ENCODE measurements around the gene MEX3D. TPM values are rescaled to one million over a fixed set of nuclear protein-coding genes. Genes with fewer than 3 reads are reported as not detected.
"Not testable (repeated sequence)": the region's sequence is repeated elsewhere in the genome, so short reads cannot be mapped to it uniquely, and the experiment has no call there.

Gene MEX3D
- total and polyA plus RNA-seq, 9 donors, result 23.8 to 40.3 (median 31.7) TPM

DNA sequence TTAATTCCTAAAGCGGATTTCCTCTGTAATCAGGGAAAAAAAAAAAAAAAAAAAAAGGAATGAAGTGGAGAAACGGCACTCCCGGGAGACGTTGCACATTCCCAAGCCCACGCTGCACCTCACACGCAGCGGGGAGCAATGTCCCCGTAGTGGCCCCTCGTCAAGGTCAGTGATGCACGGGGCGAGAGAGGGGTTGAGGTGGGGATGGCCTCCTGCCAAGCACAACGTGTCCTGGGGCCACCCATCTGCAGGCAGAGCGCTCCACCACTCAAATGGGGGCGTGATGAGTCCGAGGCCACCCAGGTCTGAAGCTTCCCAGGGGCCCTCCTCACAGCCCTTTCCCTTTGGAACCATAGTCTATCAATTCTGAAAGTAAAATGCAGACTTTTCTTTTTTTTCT lies 29.1 kb downstream of the MEX3D start:
- peak; percentile 29 for DNase-seq
- Histone ChIP-seq H3K4me1 (ENCODE audit: control insufficient read depth, insufficient read depth, low read length) (peaks cover 13% of the 10 kb centered on the region), H3K36me3 (ENCODE audit: control insufficient read depth, insufficient read depth, low read length) (no peaks in the 10 kb centered on the region), H3K9me3 (replicated peaks; ENCODE audit: control insufficient read depth, low read depth, low read length) (no peaks in the 10 kb centered on the region), H3K27me3 (ENCODE audit: control insufficient read depth, insufficient read depth, low read length) (peaks cover 14% of the 10 kb centered on the region), H3K4me3 (ENCODE audit: low read length) (no peak overlapping the region), H3K27ac (ENCODE audit: low read length) (no peak overlapping the region)
- 30% methylated on average over 4 of the region's 15 CpGs for WGBS (ENCODE audit: insufficient coverage)

DNA sequence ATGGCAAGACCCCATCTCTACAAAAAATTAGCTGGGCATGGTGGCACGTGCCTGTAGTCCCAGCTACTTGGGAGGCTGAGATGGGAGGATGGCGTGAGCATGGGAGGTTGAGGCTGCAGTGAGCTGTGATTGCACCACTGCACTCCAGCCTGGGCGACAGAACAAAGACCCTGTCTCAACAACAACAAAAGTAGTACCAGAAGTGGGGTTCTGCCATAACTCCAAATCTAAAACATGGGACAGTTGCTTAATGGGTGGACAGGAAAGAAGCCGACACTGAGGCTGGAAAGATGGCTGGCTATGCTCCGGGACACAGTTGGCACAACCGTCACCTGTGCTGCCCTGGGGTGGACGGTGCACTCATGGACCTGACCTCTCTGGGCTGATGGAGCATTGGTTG lies 32.4 kb downstream of the MEX3D start:
- H3K27ac ChIP-seq (ENCODE audit: low read length); H3K9me3 ChIP-seq (replicated peaks; ENCODE audit: control insufficient read depth, low read depth, low read length); H3K36me3 ChIP-seq (ENCODE audit: control insufficient read depth, insufficient read depth, low read length); DNase-seq; H3K4me3 ChIP-seq (ENCODE audit: low read length): not testable (repeated sequence)
- H3K27me3 ChIP-seq (ENCODE audit: control insufficient read depth, insufficient read depth, low read length), result peaks cover 16% of the 10 kb centered on the region
- 93% methylated on average over 5 of the region's 7 CpGs for WGBS (ENCODE audit: insufficient coverage)
- peaks cover 11% of the 10 kb centered on the region for H3K4me1 ChIP-seq (ENCODE audit: control insufficient read depth, insufficient read depth, low read length)

DNA sequence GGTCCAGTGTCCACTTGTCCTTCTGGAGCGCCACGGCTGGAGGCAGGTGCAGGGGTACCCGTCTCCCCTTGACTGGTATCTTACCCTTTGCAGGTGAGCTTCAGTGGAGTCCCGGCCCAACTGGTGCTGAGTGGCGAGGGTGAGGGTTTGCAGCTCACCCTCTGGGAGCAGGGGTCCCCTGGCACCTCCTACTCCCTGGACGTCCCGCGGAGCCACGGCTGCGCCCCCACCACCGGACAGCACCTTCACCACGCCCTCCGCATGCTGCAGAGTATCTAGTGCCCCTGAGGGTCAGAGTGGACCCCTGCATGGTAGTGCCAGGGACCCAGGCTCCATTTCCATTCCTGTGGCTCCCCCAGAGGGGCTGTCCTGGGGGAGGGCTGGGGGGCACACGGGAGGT lies 33.2 kb downstream of the MEX3D start:
- Histone ChIP-seq H3K4me1 (ENCODE audit: control insufficient read depth, insufficient read depth, low read length) (peaks cover 5% of the 10 kb centered on the region), H3K27ac (ENCODE audit: low read length) (no peak overlapping the region), H3K9me3 (replicated peaks; ENCODE audit: control insufficient read depth, low read depth, low read length) (no peaks in the 10 kb centered on the region), H3K4me3 (ENCODE audit: low read length) (no peak overlapping the region), H3K36me3 (ENCODE audit: control insufficient read depth, insufficient read depth, low read length) (no peaks in the 10 kb centered on the region), H3K27me3 (ENCODE audit: control insufficient read depth, insufficient read depth, low read length) (peaks cover 16% of the 10 kb centered on the region)
- WGBS (ENCODE audit: insufficient coverage), result 86% methylated on average over 14 of the region's 14 CpGs
- DNase-seq, result no peak

DNA sequence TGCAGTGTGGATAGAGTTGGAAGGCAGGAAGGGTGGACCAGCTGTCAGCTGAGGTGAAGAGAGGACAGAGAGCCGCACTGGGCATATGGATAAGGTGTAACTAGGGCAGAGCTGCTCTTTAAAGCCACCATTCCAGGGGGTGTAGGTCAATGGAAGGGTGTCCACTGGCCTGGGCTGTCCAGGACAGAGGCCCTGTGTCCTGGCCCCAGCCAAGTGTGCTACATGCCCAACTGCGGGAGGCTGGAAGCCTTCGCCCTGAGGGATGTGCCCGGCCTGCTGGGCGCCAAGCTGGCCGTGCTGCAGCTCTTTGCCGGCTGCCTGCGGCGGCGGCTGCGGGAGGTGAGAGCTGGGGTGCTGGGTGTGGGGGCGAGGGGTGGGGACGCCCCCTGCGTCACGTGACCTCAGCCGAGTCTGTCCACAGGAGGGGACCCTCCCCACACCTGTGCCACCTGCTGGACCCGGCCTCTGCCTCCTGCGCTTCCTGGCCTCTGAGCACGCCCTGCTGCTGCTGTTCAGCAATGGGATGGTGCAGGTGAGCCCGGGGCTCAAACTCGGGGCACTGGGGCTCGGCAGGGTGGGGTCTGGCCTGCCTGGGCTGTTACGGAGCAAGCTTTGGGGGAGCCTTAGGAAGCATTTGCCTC lies 34.5 kb downstream of the MEX3D start:
- H3K4me1 ChIP-seq (ENCODE audit: control insufficient read depth, insufficient read depth, low read length), result peaks cover 1% of the 10 kb centered on the region
- no peak for DNase-seq
- WGBS (ENCODE audit: insufficient coverage), result 80% methylated on average over 8 of the region's 23 CpGs
- H3K9me3 ChIP-seq (replicated peaks; ENCODE audit: control insufficient read depth, low read depth, low read length), result no peaks in the 10 kb centered on the region
- no peak overlapping the region for H3K27ac ChIP-seq (ENCODE audit: low read length)
- no peaks in the 10 kb centered on the region for H3K36me3 ChIP-seq (ENCODE audit: control insufficient read depth, insufficient read depth, low read length)
- H3K4me3 ChIP-seq (ENCODE audit: low read length), result no peak overlapping the region
- peaks cover 17% of the 10 kb centered on the region for H3K27me3 ChIP-seq (ENCODE audit: control insufficient read depth, insufficient read depth, low read length)

DNA sequence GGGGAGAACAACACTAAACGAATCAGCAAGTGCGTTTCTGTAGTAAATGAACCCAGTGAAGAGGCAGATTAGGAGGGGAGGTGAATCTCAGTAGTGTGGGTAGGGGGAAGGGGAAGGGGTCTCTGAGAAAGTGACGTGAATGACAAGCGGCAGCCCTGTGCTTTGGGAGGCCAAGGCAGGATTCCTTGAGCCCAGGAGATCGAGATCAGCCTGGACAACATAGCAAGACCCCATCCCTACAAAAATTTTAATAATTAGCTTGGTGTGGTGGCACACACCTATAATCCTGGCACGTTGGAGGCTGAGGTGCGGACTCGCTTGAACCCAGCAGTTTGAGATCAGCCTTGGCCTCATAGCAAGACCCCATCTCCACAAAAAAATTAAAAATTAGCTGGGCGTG lies 36.1 kb downstream of the MEX3D start:
- no peaks in the 10 kb centered on the region for H3K4me1 ChIP-seq (ENCODE audit: control insufficient read depth, insufficient read depth, low read length)
- 71% methylated on average over 2 of the region's 9 CpGs for WGBS (ENCODE audit: insufficient coverage)
- H3K27me3 ChIP-seq (ENCODE audit: control insufficient read depth, insufficient read depth, low read length), result peaks cover 17% of the 10 kb centered on the region
- H3K27ac ChIP-seq (ENCODE audit: low read length), result no peak overlapping the region
- DNase-seq, result no peak
- no peaks in the 10 kb centered on the region for H3K9me3 ChIP-seq (replicated peaks; ENCODE audit: control insufficient read depth, low read depth, low read length)
- H3K4me3 ChIP-seq (ENCODE audit: low read length), result no peak overlapping the region
- no peaks in the 10 kb centered on the region for H3K36me3 ChIP-seq (ENCODE audit: control insufficient read depth, insufficient read depth, low read length)

DNA sequence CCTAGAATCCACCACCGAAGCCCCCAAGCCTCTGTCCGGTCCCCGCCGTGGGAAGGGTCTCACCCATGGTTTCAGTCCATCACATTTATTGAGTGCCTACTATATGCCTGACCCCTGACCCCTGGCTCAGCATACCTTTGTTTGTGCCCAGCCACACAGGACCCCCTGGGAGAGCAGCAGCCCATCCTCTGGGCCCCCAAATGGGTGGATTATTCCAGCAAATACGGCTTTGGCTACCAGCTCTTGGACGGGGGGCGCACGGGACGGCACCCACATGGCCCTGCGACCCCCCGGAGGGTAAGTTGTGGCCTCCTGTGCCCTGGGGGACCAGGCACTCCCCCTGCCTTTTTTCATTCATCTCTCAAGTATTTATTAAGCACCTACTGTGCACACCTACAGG lies 36.5 kb downstream of the MEX3D start:
- Histone ChIP-seq H3K4me3 (ENCODE audit: low read length) (no peak overlapping the region), H3K27ac (ENCODE audit: low read length) (no peak overlapping the region), H3K27me3 (ENCODE audit: control insufficient read depth, insufficient read depth, low read length) (peaks cover 19% of the 10 kb centered on the region), H3K36me3 (ENCODE audit: control insufficient read depth, insufficient read depth, low read length) (no peaks in the 10 kb centered on the region), H3K4me1 (ENCODE audit: control insufficient read depth, insufficient read depth, low read length) (no peaks in the 10 kb centered on the region), H3K9me3 (replicated peaks; ENCODE audit: control insufficient read depth, low read depth, low read length) (no peaks in the 10 kb centered on the region)
- DNase-seq, result no peak
- 82% methylated on average over 11 of the region's 11 CpGs for WGBS (ENCODE audit: insufficient coverage)

DNA sequence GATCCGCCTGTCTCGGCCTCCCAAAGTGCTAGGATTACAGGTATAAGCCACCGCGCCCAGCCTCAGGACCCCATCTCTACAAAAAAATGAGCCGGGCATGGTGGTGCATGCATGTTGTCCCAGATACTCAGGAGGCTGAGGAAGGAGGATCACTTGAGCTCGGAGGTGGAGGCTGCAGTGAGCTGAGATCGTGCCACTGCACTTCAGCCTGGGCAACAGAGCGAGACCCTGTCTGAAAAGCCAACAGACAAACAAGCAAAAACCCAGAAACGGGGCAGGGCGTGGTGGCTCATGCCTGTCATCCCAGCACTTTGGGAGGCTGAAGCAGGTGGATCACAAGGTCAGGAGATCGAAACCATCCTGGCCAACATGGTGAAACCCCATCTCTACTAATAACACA lies 37.3 kb downstream of the MEX3D start:
- H3K9me3 ChIP-seq (replicated peaks; ENCODE audit: control insufficient read depth, low read depth, low read length); DNase-seq; H3K27ac ChIP-seq (ENCODE audit: low read length); H3K4me1 ChIP-seq (ENCODE audit: control insufficient read depth, insufficient read depth, low read length); H3K4me3 ChIP-seq (ENCODE audit: low read length); H3K36me3 ChIP-seq (ENCODE audit: control insufficient read depth, insufficient read depth, low read length): not testable (repeated sequence)
- 96% methylated on average over 10 of the region's 11 CpGs for WGBS (ENCODE audit: insufficient coverage)
- peaks cover 25% of the 10 kb centered on the region for H3K27me3 ChIP-seq (ENCODE audit: control insufficient read depth, insufficient read depth, low read length)

DNA sequence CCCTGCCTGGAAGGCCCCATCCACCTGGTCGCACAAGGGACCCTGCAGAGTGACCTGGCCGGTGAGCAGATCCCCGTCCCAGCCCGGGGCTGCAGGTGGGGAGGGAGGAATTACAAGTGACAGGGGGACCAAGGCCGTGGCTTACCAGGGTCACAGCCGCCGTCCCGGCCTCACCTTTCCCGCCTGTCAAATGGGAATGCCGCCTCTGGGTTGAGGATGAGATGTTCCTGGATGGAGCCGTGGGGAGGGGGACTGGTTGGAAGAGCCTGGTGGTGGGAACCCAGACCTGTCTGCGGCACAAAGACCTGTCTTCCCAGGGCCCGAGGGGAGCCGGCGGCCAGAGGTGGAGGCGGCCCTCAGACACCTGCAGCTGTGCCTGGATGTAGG lies 38.7 kb downstream of the MEX3D start:
- Histone ChIP-seq H3K27me3 (ENCODE audit: control insufficient read depth, insufficient read depth, low read length) (peaks cover 37% of the 10 kb centered on the region), H3K9me3 (replicated peaks; ENCODE audit: control insufficient read depth, low read depth, low read length) (no peaks in the 10 kb centered on the region), H3K27ac (ENCODE audit: low read length) (no peak overlapping the region), H3K36me3 (ENCODE audit: control insufficient read depth, insufficient read depth, low read length) (no peaks in the 10 kb centered on the region), H3K4me3 (ENCODE audit: low read length) (no peak overlapping the region), H3K4me1 (ENCODE audit: control insufficient read depth, insufficient read depth, low read length) (peaks cover under 1% of the 10 kb centered on the region)
- 76% methylated on average over 13 of the region's 16 CpGs for WGBS (ENCODE audit: insufficient coverage)
- DNase-seq, result no peak

DNA sequence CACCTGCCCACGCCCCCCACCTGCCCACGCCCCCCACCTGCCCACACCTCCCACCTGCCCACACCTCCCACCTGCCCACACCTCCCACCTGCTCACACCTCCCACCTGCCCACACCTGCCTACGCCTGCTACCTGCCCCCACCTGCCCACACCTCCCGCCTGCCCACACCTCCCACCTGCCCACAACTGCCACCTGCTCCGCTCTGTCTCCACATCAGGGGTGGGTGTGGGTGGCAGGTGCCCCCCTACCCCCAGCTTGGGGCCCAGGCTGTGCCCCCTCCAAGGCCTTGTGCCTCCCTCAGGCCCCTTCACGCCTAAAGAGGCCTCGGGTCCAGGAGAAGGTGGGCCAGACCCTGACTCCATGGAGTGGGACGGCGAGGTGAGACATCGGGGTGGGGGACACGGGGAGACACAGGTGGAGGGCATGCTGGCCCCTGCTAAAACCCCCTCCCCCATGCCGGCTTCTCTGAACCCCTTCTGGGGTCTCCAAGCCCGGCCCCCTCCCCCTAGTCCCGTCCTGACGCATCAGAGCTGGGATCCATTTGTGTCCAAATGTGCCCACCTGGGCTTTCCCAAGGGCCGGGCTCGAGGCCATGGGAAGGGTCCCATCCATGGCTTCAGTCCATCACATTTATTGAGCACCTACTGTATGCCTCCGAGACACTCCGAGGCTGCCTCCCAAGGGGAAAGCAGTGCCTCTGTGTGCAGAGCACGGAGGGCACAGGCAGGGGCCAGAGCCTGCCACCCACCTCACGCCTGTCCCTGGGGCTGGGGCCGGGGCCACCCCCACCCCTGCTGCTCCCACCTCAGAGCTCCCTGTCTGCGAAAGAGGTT lies 39.3 kb downstream of the MEX3D start:
- Histone ChIP-seq H3K36me3 (ENCODE audit: control insufficient read depth, insufficient read depth, low read length) (no peaks in the 10 kb centered on the region), H3K4me3 (ENCODE audit: low read length) (no peak overlapping the region), H3K9me3 (replicated peaks; ENCODE audit: control insufficient read depth, low read depth, low read length) (no peaks in the 10 kb centered on the region), H3K27me3 (ENCODE audit: control insufficient read depth, insufficient read depth, low read length) (peaks cover 40% of the 10 kb centered on the region), H3K4me1 (ENCODE audit: control insufficient read depth, insufficient read depth, low read length) (peaks cover 3% of the 10 kb centered on the region), H3K27ac (ENCODE audit: low read length) (no peak overlapping the region)
- WGBS (ENCODE audit: insufficient coverage), result 75% methylated on average over 18 of the region's 23 CpGs
- DNase-seq, result no peak

DNA sequence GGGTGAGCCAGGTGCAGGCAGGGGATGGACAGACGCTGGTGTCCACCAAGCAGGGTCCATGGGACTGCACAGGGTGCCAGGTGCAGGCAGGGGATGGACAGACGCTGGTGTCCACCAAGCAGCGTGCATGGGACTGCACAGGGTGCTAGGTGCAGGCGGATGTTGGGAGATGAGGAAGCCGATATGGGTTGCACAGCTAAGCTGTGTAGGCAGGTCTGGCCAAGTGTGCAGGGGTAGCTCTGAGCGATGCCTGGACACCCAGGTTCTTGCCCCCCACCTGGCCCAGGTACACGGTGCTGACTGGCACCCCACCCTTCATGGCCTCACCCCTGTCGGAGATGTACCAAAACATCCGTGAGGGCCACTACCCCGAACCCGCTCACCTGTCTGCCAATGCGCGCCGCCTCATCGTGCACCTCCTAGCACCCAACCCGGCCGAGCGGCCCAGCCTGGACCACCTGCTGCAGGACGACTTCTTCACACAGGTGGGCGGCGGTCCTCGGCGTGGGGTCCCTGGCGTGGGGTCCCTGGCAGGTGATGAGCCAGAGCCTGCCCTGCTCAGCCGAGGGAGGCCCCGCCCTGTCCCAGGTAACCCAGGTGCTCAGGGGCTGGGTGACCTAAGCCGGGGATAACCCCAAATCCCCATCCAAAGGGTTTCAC lies 40.3 kb downstream of the MEX3D start:
- Histone ChIP-seq H3K4me3 (ENCODE audit: low read length) (no peak overlapping the region), H3K36me3 (ENCODE audit: control insufficient read depth, insufficient read depth, low read length) (no peaks in the 10 kb centered on the region), H3K4me1 (ENCODE audit: control insufficient read depth, insufficient read depth, low read length) (peaks cover 3% of the 10 kb centered on the region), H3K27ac (ENCODE audit: low read length) (no peak overlapping the region), H3K9me3 (replicated peaks; ENCODE audit: control insufficient read depth, low read depth, low read length) (no peaks in the 10 kb centered on the region), H3K27me3 (ENCODE audit: control insufficient read depth, insufficient read depth, low read length) (peaks cover 45% of the 10 kb centered on the region)
- DNase-seq, result no peak
- WGBS (ENCODE audit: insufficient coverage), result 86% methylated on average over 27 of the region's 27 CpGs
